NCI-H345 (cell line): ENCODE measurements around the gene SEPTIN1.
A peak's percentile ranks its signal among the peaks of the same experiment; 100 is the strongest.
"Not testable (repeated sequence)": the region's sequence is repeated elsewhere in the genome, so short reads cannot be mapped to it uniquely, and the experiment has no call there.

ENCODE experiments used
- DNase-seq: peaks from one replicate; lab custom pipeline; 2025; lab: John Stamatoyannopoulos, UW

Gene SEPTIN1

DNA sequence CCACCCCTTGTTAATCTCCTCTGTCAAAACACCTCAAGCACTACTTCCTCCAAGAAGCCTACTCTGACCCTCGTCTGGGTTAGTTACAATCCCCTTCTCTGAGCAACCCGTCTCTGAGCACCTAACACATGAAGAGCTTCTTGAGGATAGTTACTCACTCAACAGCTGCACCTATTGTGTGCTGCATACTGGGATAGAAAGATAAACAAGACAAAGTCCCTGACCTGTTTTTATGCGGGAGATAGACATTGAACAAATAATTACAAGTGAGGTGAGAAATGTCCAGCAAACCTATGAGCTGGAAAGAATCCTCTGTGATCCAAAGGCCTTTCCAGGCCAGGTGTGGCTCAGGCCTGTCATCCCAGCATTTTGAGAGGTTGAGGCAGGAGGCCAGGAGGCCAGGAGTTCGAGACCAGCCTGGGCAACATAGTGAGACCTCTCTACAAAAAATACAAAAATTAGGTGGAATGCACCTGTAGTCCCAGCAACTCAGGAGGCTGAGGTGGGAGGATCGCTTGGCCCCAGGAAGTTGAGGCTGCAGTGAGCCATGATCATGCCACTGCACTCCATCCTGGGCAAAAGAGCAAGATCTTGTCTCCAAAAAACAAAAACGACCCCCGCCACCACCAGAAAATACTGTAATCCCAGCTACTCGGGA is 19.5 kb upstream of the SEPTIN1 start:
- no peak for DNase-seq

GRCh38 chr16:30399435-30400186 is 17.2 kb upstream of the SEPTIN1 start:
- peak; percentile 51 for DNase-seq

DNA sequence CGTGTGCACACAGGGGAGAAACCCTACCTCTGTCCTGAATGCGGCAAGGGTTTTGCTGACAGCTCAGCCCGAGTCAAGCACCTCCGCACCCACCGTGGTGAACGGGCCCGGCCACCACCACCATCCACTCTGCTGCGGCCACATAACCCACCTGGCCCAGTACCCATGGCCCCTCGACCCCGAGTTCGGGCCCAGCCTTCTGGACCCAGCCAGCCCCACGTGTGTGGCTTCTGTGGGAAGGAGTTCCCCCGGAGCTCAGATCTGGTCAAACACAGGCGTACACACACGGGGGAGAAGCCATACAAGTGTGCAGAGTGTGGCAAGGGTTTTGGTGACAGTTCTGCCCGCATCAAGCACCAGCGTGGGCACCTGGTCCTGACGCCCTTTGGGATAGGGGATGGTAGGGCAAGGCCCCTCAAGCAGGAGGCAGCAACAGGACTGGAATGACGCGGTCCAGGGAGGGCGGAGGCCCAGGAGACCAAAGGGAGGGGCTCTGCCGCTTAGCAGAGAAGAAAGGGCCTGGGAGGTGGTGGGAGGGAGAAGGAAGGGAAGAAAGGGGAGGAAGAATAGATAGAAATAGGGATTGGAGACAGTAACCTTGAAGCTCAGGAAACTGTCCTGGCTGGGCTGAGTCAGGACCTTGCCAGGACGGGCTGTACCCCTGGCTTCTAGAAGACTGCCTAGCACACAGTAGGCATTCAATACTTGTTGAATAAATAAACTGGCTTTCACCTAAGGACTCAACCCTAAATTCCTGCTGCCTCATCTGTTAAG is 16.5 kb upstream of the SEPTIN1 start:
- DNase-seq = no peak

- DNase-seq = no peak
Measured at GRCh38 chr16:30397776-30398660, 15.7 kb upstream of the SEPTIN1 start.

GRCh38 chr16:30397056-30397455 is 14.7 kb upstream of the SEPTIN1 start:
- no peak for DNase-seq

DNA sequence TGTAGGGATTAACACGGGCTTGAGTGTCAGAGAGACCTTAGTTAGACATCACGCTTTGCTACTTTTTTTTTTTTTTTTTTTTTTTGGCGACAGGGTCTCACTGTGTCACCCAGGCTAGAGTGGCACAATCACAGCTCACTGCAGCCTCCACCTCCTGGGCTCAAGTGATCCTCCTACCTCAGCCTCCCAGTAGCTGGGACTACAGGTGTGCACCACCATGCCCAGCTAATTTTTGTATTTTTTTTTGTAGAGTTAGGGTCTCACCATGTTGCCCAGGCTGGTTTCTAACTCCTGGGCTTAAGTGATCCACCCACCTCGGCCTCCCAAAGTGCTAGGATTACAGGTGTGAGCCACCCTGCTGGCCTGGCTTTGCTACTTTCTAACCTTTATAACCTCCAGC is 14.3 kb upstream of the SEPTIN1 start:
- not testable (repeated sequence) for DNase-seq

- DNase-seq = no peak
Measured at GRCh38 chr16:30395992-30396585, 13.7 kb upstream of the SEPTIN1 start.

DNA sequence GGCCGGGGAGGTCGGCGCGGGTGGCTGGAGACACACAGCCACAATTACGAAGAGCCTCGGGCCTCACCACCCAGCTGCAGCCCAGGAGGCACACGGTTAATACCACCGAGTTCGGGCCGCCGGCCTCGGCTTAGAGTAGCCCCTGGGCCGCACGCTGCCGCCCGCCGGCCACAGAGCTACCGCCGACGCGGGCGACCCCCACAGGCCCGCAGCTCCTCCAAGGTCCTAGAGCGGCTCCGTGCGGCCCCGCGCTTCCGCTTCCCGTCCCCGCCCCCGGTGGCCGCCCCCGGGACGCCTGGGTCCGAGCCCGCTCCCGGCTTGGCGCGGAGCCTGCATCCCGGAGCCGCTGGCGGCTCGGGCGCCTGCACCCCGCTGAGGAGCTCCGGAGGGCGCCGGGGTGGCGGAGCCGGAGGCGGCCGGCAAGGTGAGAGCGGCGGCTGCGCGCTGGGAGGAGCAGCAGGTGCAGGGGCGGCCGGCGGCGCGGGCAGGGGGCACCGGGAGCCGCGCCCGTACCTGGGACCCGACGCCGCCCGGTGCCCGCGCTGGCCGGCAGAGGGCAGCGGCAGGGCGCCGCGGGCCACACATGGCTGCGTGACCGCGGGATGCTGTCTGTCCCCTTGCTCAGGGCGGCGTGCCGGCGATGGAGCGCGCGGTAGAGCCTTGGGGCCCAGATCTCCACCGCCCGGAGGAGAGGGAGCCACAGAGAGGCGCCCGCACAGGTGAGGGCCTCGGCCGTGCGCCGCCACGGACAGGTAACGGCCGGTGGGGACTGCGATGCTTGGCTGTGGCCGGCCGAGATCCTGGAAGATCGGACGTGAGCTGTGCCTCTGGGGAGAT is 13.0 kb upstream of the SEPTIN1 start, which contains the start of gene ZNF48:
Gene ZNF48, plus strand, starts transcription at position 266 of the 837 bp plus-strand sequence. Its CDS starts 375 bp downstream, at position 641.
- DNase-seq = peak; percentile 87

DNA sequence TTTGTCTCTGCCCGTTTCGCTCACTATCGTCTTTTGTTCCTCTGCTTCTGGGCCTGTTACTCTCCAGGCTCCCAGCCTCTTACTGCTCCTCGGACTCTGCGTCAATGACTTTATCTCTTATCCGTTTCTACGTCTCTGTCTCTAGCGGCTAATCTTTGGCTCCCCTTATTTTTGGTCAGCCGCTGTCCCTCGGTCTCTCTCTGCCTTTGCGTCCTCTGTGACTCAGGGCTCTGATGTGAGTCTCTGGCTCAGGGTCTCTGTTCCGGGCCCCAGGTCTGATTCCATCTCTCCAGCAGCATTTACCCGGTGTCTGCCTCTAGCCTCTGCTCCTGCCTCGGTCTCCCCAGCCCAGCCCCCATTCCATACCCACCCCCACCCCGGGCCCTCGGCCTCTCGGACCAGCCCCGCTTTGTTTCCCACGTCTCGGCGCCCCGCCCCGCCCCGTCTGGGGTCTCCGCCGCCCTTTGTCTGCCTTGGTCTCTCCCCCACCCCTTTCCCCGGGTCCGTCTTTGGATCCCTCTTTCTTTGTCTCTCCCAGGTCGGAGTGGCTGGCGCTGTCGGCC is 12.3 kb upstream of the SEPTIN1 start:
- no peak for DNase-seq

DNA sequence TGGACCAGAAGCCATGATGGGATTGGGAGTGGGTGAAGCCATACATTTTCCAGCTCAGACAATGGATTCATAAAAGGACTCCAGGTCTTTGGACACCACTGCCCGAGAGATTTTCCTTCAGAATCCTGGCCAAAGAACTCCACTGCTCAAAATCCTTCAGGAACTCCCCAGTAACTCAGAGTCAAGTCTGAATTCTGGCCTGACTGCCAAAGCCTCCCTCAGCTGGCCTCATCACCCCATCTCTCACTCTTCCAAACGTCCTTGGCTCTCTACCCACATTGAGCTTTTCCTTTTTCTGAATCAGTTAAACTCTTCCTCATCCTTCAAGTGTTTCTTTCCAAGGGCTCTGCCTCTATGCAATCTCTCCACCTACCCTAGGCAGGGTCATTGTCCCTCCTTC is 1.2 kb upstream of the SEPTIN1 start:
- no peak for DNase-seq

- DNase-seq = no peak
Measured at GRCh38 chr16:30381291-30382041, 895 bp downstream of the SEPTIN1 start.

GRCh38 chr16:30380803-30381208 is 1.6 kb downstream of the SEPTIN1 start:
- DNase-seq = no peak

DNA sequence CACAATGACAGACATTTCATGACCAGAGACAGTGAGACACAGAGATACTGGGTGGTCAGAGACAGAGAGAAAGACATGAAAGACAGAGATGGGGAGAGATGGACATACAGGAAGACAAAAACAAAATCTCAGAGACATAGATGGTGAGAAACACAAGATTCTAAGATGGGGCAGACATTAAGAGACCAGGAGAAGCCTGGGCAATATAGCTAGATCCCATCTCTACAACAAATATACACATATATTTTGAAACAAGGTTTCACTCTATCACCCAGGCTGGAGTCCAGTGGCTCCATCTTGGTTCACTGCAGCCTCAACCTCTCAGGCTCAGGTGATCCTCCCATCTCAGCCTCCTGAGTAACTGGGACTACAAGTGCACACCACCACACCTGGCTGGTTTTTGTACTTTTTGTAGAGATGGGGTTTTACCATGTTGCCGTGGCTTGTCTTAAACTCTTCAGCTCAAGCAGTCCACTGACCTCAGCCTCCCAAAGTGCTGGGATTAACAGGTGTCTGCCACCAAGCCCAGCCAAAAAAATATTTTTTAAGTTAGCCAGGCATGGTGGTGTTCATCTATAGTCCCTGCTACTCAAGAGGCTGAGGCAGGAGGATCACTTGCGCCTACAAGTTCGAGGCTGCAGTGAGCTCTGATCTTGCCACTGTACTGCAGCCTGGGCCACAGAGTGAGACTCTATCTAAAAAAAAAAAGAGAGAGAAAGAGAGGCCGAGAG is 2.1 kb downstream of the SEPTIN1 start:
- DNase-seq = no peak

- no peak for DNase-seq
Measured at GRCh38 chr16:30379158-30379783, 3.1 kb downstream of the SEPTIN1 start.

- DNase-seq = peak; percentile 100
Measured at GRCh38 chr16:30378236-30379157, 3.9 kb downstream of the SEPTIN1 start.

DNA sequence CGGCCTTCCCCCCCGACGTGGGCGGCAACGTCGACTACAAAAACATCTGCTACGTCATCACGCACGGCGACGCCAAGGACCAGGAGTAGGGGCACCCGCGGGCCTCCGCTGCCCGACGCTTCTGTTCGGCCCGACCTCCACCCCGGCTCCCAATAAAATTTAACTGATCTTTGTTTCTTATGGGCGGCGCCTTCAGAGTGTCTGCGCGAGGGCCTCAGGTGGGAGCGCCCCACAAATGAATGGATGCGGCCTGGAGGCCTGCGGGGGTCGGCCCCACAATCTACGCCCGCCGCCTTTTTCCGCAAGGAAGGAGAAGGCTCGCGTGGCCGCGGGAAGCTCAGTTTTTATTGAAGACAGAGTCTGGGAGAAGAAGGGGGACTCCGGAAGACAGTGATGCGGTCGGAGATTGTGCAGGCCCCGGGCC is 4.5 kb downstream of the SEPTIN1 start:
- DNase-seq = peak; percentile 93
